SK-N-SH (cell line): ENCODE data around the gene NEURL3. TPM values are rescaled to one million over a fixed set of nuclear protein-coding genes. Genes with fewer than 3 reads are reported as not detected.
A peak's percentile ranks its signal among the peaks of the same experiment; 100 is the strongest.

Experiments used
- CTCF ChIA-PET: fragments of 300-600, 350-600 bp; formaldehyde crosslinking; extraction: SDS; loops from one replicate; lab custom pipeline; 2021; lab: Yijun Ruan, JAX
- POLR2A ChIA-PET: fragments of 350-600 bp; sonication (Branson Sonifier 250); formaldehyde crosslinking; extraction: SDS; loops from one replicate; lab custom pipeline; 2020; ENCODE audit warnings: antibody characterized with exemption, inconsistent platforms; lab: Yijun Ruan, JAX
- DNase-seq: peaks from one replicate; pipeline ENCODE4 v3.0.0; 2012
- H2AFZ ChIP-seq: fragments of 200-600 bp; sonication (generic); 2 replicates; pipeline ENCODE4 v1.8.1; 2016; ENCODE audit warnings: antibody characterized with exemption, mild to moderate bottlenecking, low read depth
- H3F3A ChIP-seq: fragments of 200-600 bp; sonication (generic); replicated peaks from 2 replicates; pipeline ENCODE3; 2016; ENCODE audit warnings: antibody characterized with exemption, mild to moderate bottlenecking; ENCODE audit not compliant: insufficient read depth
- H3K27ac ChIP-seq, 2 experiments: fragments of 200-500 bp in 1 of 2; fragments of 200-600 bp in 1 of 2; sonication (Bioruptor generic) in 1 of 2; sonication (generic), shearing (Covaris generic) in 1 of 2; 2 replicates each; pipeline versions ENCODE4 v1.5.1 to v1.6.1; 2014 to 2016; ENCODE audit warnings: low read depth in 2 of 2, inconsistent platforms in 1 of 2, low read length in 1 of 2, mild to moderate bottlenecking in 1 of 2, mixed read lengths in 1 of 2
- H3K27me3 ChIP-seq: fragments of 200-600 bp; sonication (generic), shearing (Covaris generic); 2 replicates; pipeline ENCODE4 v1.6.1; 2016; ENCODE audit warnings: mixed run types; ENCODE audit not compliant: insufficient read depth
- H3K36me3 ChIP-seq, 2 experiments: fragments of 200-500 bp in 1 of 2; fragments of 200-600 bp in 1 of 2; sonication (Bioruptor generic) in 1 of 2; sonication (generic) in 1 of 2; replicated peaks in 1 of 2; 2 replicates each; pipeline versions ENCODE3 to v1.5.1; 2014 to 2016; ENCODE audit warnings: low read length in 1 of 2, mild to moderate bottlenecking in 1 of 2; ENCODE audit not compliant: insufficient read depth in 2 of 2, control insufficient read depth in 1 of 2
- H3K4me1 ChIP-seq, 2 experiments: fragments of 200-500 bp in 1 of 2; fragments of 200-600 bp in 1 of 2; sonication (Bioruptor generic) in 1 of 2; sonication (generic), shearing (Covaris generic) in 1 of 2; 2 replicates each; pipeline versions ENCODE4 v1.5.1 to v1.6.1; 2014 to 2016; ENCODE audit warnings: low read depth in 1 of 2, low read length in 1 of 2, mixed run types in 1 of 2; ENCODE audit not compliant: insufficient read depth in 2 of 2, control insufficient read depth in 1 of 2
- H3K4me2 ChIP-seq: fragments of 200-600 bp; sonication (generic), shearing (Covaris generic); 2 replicates; pipeline ENCODE4 v1.6.1; 2017; ENCODE audit warnings: mixed run types
- H3K4me3 ChIP-seq, 2 experiments: fragments of 200-500 bp in 1 of 2; fragments of 200-600 bp in 1 of 2; sonication (Bioruptor generic) in 1 of 2; sonication (generic), shearing (Covaris generic) in 1 of 2; 2 replicates each; pipeline versions ENCODE4 v1.5.1 to v1.8.1; 2014 to 2016; ENCODE audit warnings: low read depth in 2 of 2, inconsistent platforms in 1 of 2, low read length in 1 of 2, mild to moderate bottlenecking in 1 of 2, mixed read lengths in 1 of 2, moderate library complexity in 1 of 2
- H3K79me2 ChIP-seq: fragments of 200-600 bp; sonication (generic); 2 replicates; pipeline ENCODE4 v1.8.1; 2017; ENCODE audit warnings: mild to moderate bottlenecking; ENCODE audit not compliant: insufficient read depth
- H3K9ac ChIP-seq: fragments of 200-600 bp; sonication (generic); 2 replicates; pipeline ENCODE4 v1.6.1; 2017; ENCODE audit warnings: mixed run types
- H3K9me2 ChIP-seq: fragments of 200-600 bp; sonication (generic); 2 replicates; pipeline ENCODE4 v1.6.1; 2017; ENCODE audit warnings: mixed run types
- H3K9me3 ChIP-seq: fragments of 200-600 bp; sonication (generic); 2 replicates; pipeline ENCODE4 v1.6.1; 2017; ENCODE audit warnings: mixed run types, mild to moderate bottlenecking, moderate library complexity
- H4K20me1 ChIP-seq: fragments of 200-600 bp; sonication (generic); 2 replicates; pipeline ENCODE4 v1.6.1; 2017; ENCODE audit warnings: mild to moderate bottlenecking, mixed run types; ENCODE audit not compliant: insufficient read depth
- ELF1 ChIP-seq: IDR thresholded peaks from 2 replicates; pipeline ENCODE4 v1.4.0; 2012
- EZH2phosphoT487 ChIP-seq: fragments of 200-600 bp; sonication (generic); IDR thresholded peaks from 2 replicates; pipeline ENCODE4 v1.6.1; 2017; ENCODE audit warnings: low read depth, mixed run types, mild to moderate bottlenecking, antibody characterized with exemption, moderate library complexity, borderline replicate concordance
- FOXJ3 ChIP-seq: sonication (generic); formaldehyde crosslinking; IDR thresholded peaks from 2 replicates; pipeline ENCODE4 v1.5.1; 2020; ENCODE audit warnings: mild to moderate bottlenecking, missing genetic modification reagents
- JUND ChIP-seq: IDR thresholded peaks from 2 replicates; pipeline ENCODE4 v1.4.0; 2012
- MXI1 ChIP-seq: IDR thresholded peaks from 2 replicates; pipeline ENCODE4 v1.6.1; 2012; ENCODE audit warnings: mild to moderate bottlenecking, low read depth, low read length, improper control_type of control experiment
- NFIC ChIP-seq: IDR thresholded peaks from 2 replicates; pipeline ENCODE4 v1.4.0; 2012; ENCODE audit warnings: borderline replicate concordance
- NRF1 ChIP-seq: IDR thresholded peaks from 2 replicates; pipeline ENCODE4 v1.6.1; 2012; ENCODE audit warnings: low read depth, mild to moderate bottlenecking, low read length
- RCOR1 ChIP-seq: fragments of 150-350 bp; IDR thresholded peaks from 2 replicates; pipeline ENCODE4 v1.6.1; 2017; ENCODE audit warnings: antibody characterized with exemption, low read length
- SIN3A ChIP-seq: IDR thresholded peaks from 2 replicates; pipeline ENCODE4 v1.6.1; 2012; ENCODE audit warnings: low read depth, mild to moderate bottlenecking, low read length, moderate library complexity, borderline replicate concordance
- SMC3 ChIP-seq: IDR thresholded peaks from 2 replicates; pipeline ENCODE4 v1.6.1; 2012; ENCODE audit warnings: low read depth, low read length, improper control_type of control experiment
- TCF12 ChIP-seq: IDR thresholded peaks from 2 replicates; pipeline ENCODE4 v1.4.0; 2012
- TEAD4 ChIP-seq: IDR thresholded peaks from 2 replicates; pipeline ENCODE4 v1.4.0; 2012; ENCODE audit warnings: mild to moderate bottlenecking, borderline replicate concordance; ENCODE audit not compliant: insufficient read depth
- WGBS: methylation state at CpG from one replicate; pipeline ENCODE4 v1.1.6; 2017; ENCODE audit warnings: low lambda C conversion rate; 5-methylcytosine and 5-hydroxymethylcytosine counted together
- polyA plus RNA-seq, 3 experiments: library from polyadenylated mRNA; depleted of rRNA; stranded (reverse); fragments of >200 nt; gene quantifications; 2 replicates each; pipeline ENCODE4 v1.2.3, GENCODE V29; 2012
- TF ChIP-seq, protein P1 (sequence below): IDR thresholded peaks from 2 replicates; pipeline ENCODE4; 2012
- TF ChIP-seq, protein P2 (sequence below): fragments of 150-350 bp; IDR thresholded peaks from 2 replicates; pipeline ENCODE4 v1.6.1; 2017; ENCODE audit warnings: antibody characterized with exemption, low read length, low read depth, borderline replicate concordance
- TF ChIP-seq, protein P3 (sequence below): fragments of 150-350 bp; IDR thresholded peaks from 2 replicates; pipeline ENCODE4 v1.6.1; 2016; ENCODE audit warnings: mild to moderate bottlenecking, low read depth, low read length
- TF ChIP-seq, protein P4 (sequence below): IDR thresholded peaks from 2 replicates; pipeline ENCODE4 v1.4.0; 2012; ENCODE audit warnings: low read depth
- TF ChIP-seq, protein P5 (sequence below): IDR thresholded peaks from 2 replicates; pipeline ENCODE4 v1.4.0; 2012; ENCODE audit warnings: low read depth, borderline replicate concordance

Gene NEURL3
- polyA plus RNA-seq, 1 of the 3 experiments (the other 2 are of a cell fraction), result 0.08 TPM

DNA sequence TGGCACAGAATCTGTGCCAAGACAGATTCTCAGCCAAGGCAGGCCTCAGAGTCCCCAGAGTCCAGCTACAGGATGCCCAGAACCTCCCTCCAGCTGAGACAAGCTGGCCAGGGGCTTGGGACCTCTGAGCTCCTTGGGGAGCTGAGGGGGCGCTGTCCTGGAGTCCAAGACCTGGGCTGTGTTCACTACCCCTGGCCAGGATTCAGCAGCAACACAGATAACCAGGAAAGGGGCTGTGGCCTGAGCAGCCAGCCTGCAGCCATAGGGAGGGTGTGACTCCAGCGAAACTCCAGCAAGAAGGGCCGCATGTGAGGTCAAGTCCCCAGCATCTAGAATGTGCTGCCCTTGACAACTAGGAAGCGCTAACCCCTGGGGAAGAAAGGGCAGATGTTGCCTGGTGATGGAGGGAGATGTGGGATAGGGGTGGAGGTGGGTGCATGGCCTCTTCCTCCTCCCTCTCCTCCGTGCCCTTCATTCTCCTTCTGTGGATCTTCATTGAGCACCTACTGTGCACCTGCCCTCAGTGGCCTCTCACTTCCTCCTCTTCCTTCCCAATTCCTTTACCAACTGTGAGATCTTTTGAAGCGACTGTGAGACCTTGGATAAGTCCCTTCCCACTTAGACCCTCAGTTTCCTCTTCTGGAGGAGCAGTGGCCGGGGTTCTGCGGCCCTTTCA is 23.7 kb upstream of the NEURL3 start:
- no peaks in the 10 kb centered on the region for H3K27me3 ChIP-seq
- no peaks in the 10 kb centered on the region for H3K79me2 ChIP-seq
- no peak for TF ChIP-seq EZH2phosphoT487
- TF ChIP-seq MXI1, result no peak
- no peak for TF ChIP-seq TCF12
- no peak for TF ChIP-seq NFIC
- no peak for TF ChIP-seq ELF1
- no peak for TF ChIP-seq SIN3A
- TF ChIP-seq JUND, result no peak
- TF ChIP-seq RCOR1, result no peak
- TF ChIP-seq, protein P1, sequence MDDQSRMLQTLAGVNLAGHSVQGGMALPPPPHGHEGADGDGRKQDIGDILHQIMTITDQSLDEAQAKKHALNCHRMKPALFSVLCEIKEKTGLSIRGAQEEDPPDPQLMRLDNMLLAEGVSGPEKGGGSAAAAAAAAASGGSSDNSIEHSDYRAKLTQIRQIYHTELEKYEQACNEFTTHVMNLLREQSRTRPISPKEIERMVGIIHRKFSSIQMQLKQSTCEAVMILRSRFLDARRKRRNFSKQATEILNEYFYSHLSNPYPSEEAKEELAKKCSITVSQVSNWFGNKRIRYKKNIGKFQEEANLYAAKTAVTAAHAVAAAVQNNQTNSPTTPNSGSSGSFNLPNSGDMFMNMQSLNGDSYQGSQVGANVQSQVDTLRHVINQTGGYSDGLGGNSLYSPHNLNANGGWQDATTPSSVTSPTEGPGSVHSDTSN, result no peak
- TF ChIP-seq TEAD4, result no peak
- TF ChIP-seq, protein P2, sequence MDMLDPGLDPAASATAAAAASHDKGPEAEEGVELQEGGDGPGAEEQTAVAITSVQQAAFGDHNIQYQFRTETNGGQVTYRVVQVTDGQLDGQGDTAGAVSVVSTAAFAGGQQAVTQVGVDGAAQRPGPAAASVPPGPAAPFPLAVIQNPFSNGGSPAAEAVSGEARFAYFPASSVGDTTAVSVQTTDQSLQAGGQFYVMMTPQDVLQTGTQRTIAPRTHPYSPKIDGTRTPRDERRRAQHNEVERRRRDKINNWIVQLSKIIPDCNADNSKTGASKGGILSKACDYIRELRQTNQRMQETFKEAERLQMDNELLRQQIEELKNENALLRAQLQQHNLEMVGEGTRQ, result no peak
- TF ChIP-seq, protein P3, sequence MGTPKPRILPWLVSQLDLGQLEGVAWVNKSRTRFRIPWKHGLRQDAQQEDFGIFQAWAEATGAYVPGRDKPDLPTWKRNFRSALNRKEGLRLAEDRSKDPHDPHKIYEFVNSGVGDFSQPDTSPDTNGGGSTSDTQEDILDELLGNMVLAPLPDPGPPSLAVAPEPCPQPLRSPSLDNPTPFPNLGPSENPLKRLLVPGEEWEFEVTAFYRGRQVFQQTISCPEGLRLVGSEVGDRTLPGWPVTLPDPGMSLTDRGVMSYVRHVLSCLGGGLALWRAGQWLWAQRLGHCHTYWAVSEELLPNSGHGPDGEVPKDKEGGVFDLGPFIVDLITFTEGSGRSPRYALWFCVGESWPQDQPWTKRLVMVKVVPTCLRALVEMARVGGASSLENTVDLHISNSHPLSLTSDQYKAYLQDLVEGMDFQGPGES, result no peak
- no peak overlapping the region for H3K4me2 ChIP-seq
- H3K4me1 ChIP-seq, result peaks cover 22 to 24% of the 10 kb centered on the region in 2 experiments; a peak in 3 of 4 replicates
- H3K9ac ChIP-seq, result no peak overlapping the region
- POLR2A ChIA-PET, result no interaction called here
- peaks cover 7% of the 10 kb centered on the region for H3F3A ChIP-seq
- DNase-seq, result no peak
- no peaks in the 10 kb centered on the region for H3K9me3 ChIP-seq
- CTCF ChIA-PET, result interaction anchor here (1.0 to 4.1 kb wide), 5 partner anchors 10 to 272 kb away, joined by 3 to 29 read pairs (median 17); no protein-coding TSS in a partner anchor
- WGBS, result 90% methylated on average over 4 of the region's 8 CpGs
- no peak overlapping the region for H3K27ac ChIP-seq
- H3K9me2 ChIP-seq, result no peaks in the 10 kb centered on the region
- H3K36me3 ChIP-seq, result no peaks in the 10 kb centered on the region
- H2AFZ ChIP-seq, result no peak overlapping the region
- no peaks in the 10 kb centered on the region for H4K20me1 ChIP-seq
- no peak overlapping the region for H3K4me3 ChIP-seq

DNA sequence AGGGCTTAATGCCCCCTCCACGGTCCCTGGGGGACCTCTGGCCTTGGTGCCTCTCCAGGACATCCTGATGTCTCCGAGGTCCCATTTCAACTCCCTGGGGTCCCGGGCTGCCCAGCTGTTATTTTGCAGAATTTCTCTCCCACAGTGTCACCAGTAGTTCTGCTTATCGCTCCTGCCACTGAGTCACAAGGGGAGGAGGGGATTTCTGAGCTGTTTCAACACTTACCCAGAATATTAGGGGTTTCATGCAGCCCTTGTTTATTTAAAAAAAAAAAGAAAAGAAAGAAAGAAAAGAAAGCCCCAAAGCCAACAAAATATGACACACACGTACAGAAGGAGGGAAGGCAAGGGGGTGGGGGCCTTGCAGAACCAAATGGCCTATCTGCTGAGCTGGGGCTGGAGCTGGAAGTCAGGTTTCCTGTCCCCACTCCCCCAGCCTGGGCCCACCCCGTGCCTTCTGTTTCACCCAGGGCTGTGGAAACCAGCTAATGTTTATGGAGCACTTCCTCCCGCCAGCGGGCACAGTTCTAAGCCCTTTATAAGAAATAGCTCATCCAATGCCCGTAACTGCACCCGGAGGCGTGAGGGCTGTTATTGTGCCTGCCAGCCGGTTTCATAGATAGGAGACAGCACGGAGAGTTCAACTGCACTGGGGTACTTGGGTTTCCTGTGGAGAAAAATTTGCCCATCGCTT is 23.0 kb upstream of the NEURL3 start:
- TF ChIP-seq, protein P2, result no peak
- TF ChIP-seq NRF1, result no peak
- TF ChIP-seq, protein P4, sequence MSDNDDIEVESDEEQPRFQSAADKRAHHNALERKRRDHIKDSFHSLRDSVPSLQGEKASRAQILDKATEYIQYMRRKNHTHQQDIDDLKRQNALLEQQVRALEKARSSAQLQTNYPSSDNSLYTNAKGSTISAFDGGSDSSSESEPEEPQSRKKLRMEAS, result no peak
- no peak for TF ChIP-seq SMC3
- no peak for TF ChIP-seq FOXJ3 (CRISPR knock-in tag)
- TF ChIP-seq, protein P5, sequence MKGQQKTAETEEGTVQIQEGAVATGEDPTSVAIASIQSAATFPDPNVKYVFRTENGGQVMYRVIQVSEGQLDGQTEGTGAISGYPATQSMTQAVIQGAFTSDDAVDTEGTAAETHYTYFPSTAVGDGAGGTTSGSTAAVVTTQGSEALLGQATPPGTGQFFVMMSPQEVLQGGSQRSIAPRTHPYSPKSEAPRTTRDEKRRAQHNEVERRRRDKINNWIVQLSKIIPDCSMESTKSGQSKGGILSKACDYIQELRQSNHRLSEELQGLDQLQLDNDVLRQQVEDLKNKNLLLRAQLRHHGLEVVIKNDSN, result no peak
- Histone ChIP-seq H3K27ac (no peak overlapping the region), H3K9ac (no peak overlapping the region), H4K20me1 (no peaks in the 10 kb centered on the region), H3K27me3 (no peaks in the 10 kb centered on the region), H3F3A (peaks cover 4% of the 10 kb centered on the region), H2AFZ (peak overlapping the region; percentile 63; the same call in 1 of the 2 replicates), H3K36me3 (no peaks in the 10 kb centered on the region), H3K4me3 (0 out of 4 replicates have a peak overlapping the region, but pooled peaks of 1 of the 2 experiments have one; percentile 13), H3K9me2 (no peaks in the 10 kb centered on the region), H3K4me2 (0 out of 2 replicates have a peak overlapping the region, but pooled peaks have one; percentile 44), H3K4me1 (peaks cover 17 to 18% of the 10 kb centered on the region in 2 experiments; a peak in 3 of 4 replicates), H3K79me2 (no peaks in the 10 kb centered on the region), H3K9me3 (no peaks in the 10 kb centered on the region)
- POLR2A ChIA-PET, result no interaction called here
- 89% methylated on average over 14 of the region's 14 CpGs for WGBS
- DNase-seq, result no peak
- CTCF ChIA-PET, result interaction anchor here (1.0 to 4.1 kb wide), 4 partner anchors 10 to 272 kb away, joined by 3 to 29 read pairs (median 10); no protein-coding TSS in a partner anchor
